ENCODE results near the gene CAMTA1. TPM values are rescaled to one million over a fixed set of nuclear protein-coding genes. Genes with fewer than 3 reads are reported as not detected.

Gene CAMTA1
- total and polyA plus RNA-seq, 4 donors, result 48.1 to 140 (median 52.3) TPM

- Histone ChIP-seq H3K4me1 (ENCODE audit: control insufficient read depth in 5 of 5, insufficient read depth in 5 of 5, low read length in 5 of 5) (no peaks in the 10 kb centered on the region), H3K36me3 (ENCODE audit: control insufficient read depth in 4 of 4, insufficient read depth in 4 of 4, low read length in 4 of 4) (no peaks in the 10 kb centered on the region), H3K9ac (ENCODE audit: insufficient read depth in 1 of 2, low read length in 2 of 2) (no peak overlapping the region), H3K4me3 (no peak overlapping the region), H3K9me3 (ENCODE audit: control insufficient read depth in 4 of 4, insufficient read depth in 3 of 4, low read length in 3 of 4) (no peaks in the 10 kb centered on the region), H3K27ac (ENCODE audit: low read depth in 1 of 2, low read length in 1 of 2) (no peak overlapping the region), H3K27me3 (ENCODE audit: control insufficient read depth in 3 of 3, insufficient read depth in 3 of 3, low read length in 2 of 3) (peaks cover 0 to 2% (median 0%) of the 10 kb centered on the region in 3 donors)
- ATAC-seq (ENCODE audit: insufficient read depth, low FRiP score) (no peak), DNase-seq (no peak)
- TF ChIP-seq CTCF (IDR thresholded peaks at IDR 0.05; ENCODE audit: control extremely low read depth, extremely low read depth), result no peak
- WGBS, 2 donors, result 91 to 92% methylated on average over 14 of the region's 14 CpGs
These were observed 804.0 kb downstream of the CAMTA1 start for GRCh38 chr1:7589080-7589735.

GRCh38 chr1:7589774-7590425, 804.6 kb downstream of the CAMTA1 start:
- Histone ChIP-seq H3K36me3 (ENCODE audit: control insufficient read depth in 4 of 4, insufficient read depth in 4 of 4, low read length in 4 of 4) (no peaks in the 10 kb centered on the region), H3K4me1 (ENCODE audit: control insufficient read depth in 5 of 5, insufficient read depth in 5 of 5, low read length in 5 of 5) (no peaks in the 10 kb centered on the region), H3K4me3 (no peak overlapping the region), H3K9ac (ENCODE audit: insufficient read depth in 1 of 2, low read length in 2 of 2) (no peak overlapping the region), H3K27ac (ENCODE audit: low read depth in 1 of 2, low read length in 1 of 2) (no peak overlapping the region), H3K27me3 (ENCODE audit: control insufficient read depth in 3 of 3, insufficient read depth in 3 of 3, low read length in 2 of 3) (peaks cover 0 to 2% (median 0%) of the 10 kb centered on the region in 3 donors), H3K9me3 (ENCODE audit: control insufficient read depth in 4 of 4, insufficient read depth in 3 of 4, low read length in 3 of 4) (no peaks in the 10 kb centered on the region)
- ATAC-seq (ENCODE audit: insufficient read depth, low FRiP score), result no peak
- 83 to 90% methylated on average over 10 of the region's 10 CpGs for WGBS, 2 donors
- DNase-seq, result no peak
- TF ChIP-seq CTCF (IDR thresholded peaks at IDR 0.05; ENCODE audit: control extremely low read depth, extremely low read depth), result no peak

GRCh38 chr1:7590426-7590790, 805.2 kb downstream of the CAMTA1 start:
- TF ChIP-seq CTCF (IDR thresholded peaks at IDR 0.05; ENCODE audit: control extremely low read depth, extremely low read depth), result no peak
- Histone ChIP-seq H3K4me3 (no peak overlapping the region), H3K36me3 (ENCODE audit: control insufficient read depth in 4 of 4, insufficient read depth in 4 of 4, low read length in 4 of 4) (no peaks in the 10 kb centered on the region), H3K27me3 (ENCODE audit: control insufficient read depth in 3 of 3, insufficient read depth in 3 of 3, low read length in 2 of 3) (peaks cover 0 to 2% (median 0%) of the 10 kb centered on the region in 3 donors), H3K9me3 (ENCODE audit: control insufficient read depth in 4 of 4, insufficient read depth in 3 of 4, low read length in 3 of 4) (no peaks in the 10 kb centered on the region), H3K4me1 (ENCODE audit: control insufficient read depth in 5 of 5, insufficient read depth in 5 of 5, low read length in 5 of 5) (no peaks in the 10 kb centered on the region), H3K9ac (ENCODE audit: insufficient read depth in 1 of 2, low read length in 2 of 2) (no peak overlapping the region), H3K27ac (ENCODE audit: low read depth in 1 of 2, low read length in 1 of 2) (no peak overlapping the region)
- ATAC-seq (ENCODE audit: insufficient read depth, low FRiP score) (no peak), DNase-seq (no peak)
- 78 to 86% methylated on average over 4 of the region's 4 CpGs for WGBS, 2 donors

Data from lung (tissue), 12 donors.